Skin of body (tissue), 2 donors: ENCODE data around the gene MOB3B. TPM values are rescaled to one million over a fixed set of nuclear protein-coding genes. Genes with fewer than 3 reads are reported as not detected.

Experiments
- DNase-seq: peaks from one replicate; lab custom pipeline; 2025; lab: John Stamatoyannopoulos, UW
- total RNA-seq: library from RNA; depleted of rRNA; stranded (reverse); fragments of >200 nt; gene quantifications from one replicate; pipeline ENCODE4 v1.2.3, GENCODE V29; 2014

Gene MOB3B
- total RNA-seq, 1 donor from 2014 or later, result 4.5 TPM

- DNase-seq, result peak; percentile 80
These were observed 236.8 kb downstream of the MOB3B start for GRCh38 chr9:27292659-27293405.

GRCh38 chr9:27291292-27291691, 238.3 kb downstream of the MOB3B start:
- DNase-seq, result no peak

- no peak for DNase-seq
These were observed 247.3 kb downstream of the MOB3B start for GRCh38 chr9:27282269-27282668.

GRCh38 chr9:27280860-27281259, 248.8 kb downstream of the MOB3B start:
- DNase-seq, result no peak

- DNase-seq, result no peak
These were observed 249.4 kb downstream of the MOB3B start for GRCh38 chr9:27280249-27280648.

GRCh38 chr9:27279611-27280010, 250.0 kb downstream of the MOB3B start:
- no peak for DNase-seq

- DNase-seq, result no peak
These were observed 251.2 kb downstream of the MOB3B start for GRCh38 chr9:27278374-27278773.

- peak; percentile 17 for DNase-seq
These were observed 253.2 kb downstream of the MOB3B start for GRCh38 chr9:27276193-27277030.

Other genes with a start within 250 kb of the MOB3B start
- gene EQTN, start 232.7 kb downstream of the MOB3B start, total RNA-seq, result 1.4 TPM
- gene IFNK, start 5.5 kb downstream of the MOB3B start, total RNA-seq, result not detected
- gene C9orf72, start 43.7 kb upstream of the MOB3B start, total RNA-seq, result 19.3 TPM